ENCODE results near the gene PTPN4. TPM values are rescaled to one million over a fixed set of nuclear protein-coding genes. Genes with fewer than 3 reads are reported as not detected.
A peak's percentile ranks its signal among the peaks of the same experiment; 100 is the strongest.

Gene PTPN4, protein sequence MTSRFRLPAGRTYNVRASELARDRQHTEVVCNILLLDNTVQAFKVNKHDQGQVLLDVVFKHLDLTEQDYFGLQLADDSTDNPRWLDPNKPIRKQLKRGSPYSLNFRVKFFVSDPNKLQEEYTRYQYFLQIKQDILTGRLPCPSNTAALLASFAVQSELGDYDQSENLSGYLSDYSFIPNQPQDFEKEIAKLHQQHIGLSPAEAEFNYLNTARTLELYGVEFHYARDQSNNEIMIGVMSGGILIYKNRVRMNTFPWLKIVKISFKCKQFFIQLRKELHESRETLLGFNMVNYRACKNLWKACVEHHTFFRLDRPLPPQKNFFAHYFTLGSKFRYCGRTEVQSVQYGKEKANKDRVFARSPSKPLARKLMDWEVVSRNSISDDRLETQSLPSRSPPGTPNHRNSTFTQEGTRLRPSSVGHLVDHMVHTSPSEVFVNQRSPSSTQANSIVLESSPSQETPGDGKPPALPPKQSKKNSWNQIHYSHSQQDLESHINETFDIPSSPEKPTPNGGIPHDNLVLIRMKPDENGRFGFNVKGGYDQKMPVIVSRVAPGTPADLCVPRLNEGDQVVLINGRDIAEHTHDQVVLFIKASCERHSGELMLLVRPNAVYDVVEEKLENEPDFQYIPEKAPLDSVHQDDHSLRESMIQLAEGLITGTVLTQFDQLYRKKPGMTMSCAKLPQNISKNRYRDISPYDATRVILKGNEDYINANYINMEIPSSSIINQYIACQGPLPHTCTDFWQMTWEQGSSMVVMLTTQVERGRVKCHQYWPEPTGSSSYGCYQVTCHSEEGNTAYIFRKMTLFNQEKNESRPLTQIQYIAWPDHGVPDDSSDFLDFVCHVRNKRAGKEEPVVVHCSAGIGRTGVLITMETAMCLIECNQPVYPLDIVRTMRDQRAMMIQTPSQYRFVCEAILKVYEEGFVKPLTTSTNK
- 10 to 100 TPM; 28.8 to 56.5 (median 41.1) TPM for total RNA-seq
- 10 to 100 TPM in 1 of 3 donors, 1 to 10 TPM in 2; 5.2 to 18.9 (median 5.4) TPM for polyA plus RNA-seq
- long read RNA-seq, donor 1, result 0 reads
- long read RNA-seq, donor 2, result 0 reads
- long read RNA-seq, donor 3, result 0 reads
- long read RNA-seq, donor 4, full-length matches to known transcripts, result 5 of 9 reads
- long read RNA-seq, donor 4, partial matches to known transcripts, result 1 of 9 reads
- long read RNA-seq, donor 4, other reads (novel, unspliced or antisense), result 3 of 9 reads
- long read RNA-seq, donor 5, full-length matches to known transcripts, result 7 of 13 reads
- long read RNA-seq, donor 5, partial matches to known transcripts, result 0 of 13 reads
- long read RNA-seq, donor 5, other reads (novel, unspliced or antisense), result 6 of 13 reads
- long read RNA-seq, donor 6, partial matches to known transcripts, result 0 of 1 reads
- long read RNA-seq, donor 6, other reads (novel, unspliced or antisense), result 1 of 1 reads
- long read RNA-seq, donor 7, full-length matches to known transcripts, result 2 of 2 reads
- long read RNA-seq, donor 7, partial matches to known transcripts, result 0 of 2 reads
- long read RNA-seq, donor 7, other reads (novel, unspliced or antisense), result 0 of 2 reads
- long read RNA-seq, donor 8, result 0 reads
- long read RNA-seq, donor 9, result 0 reads
- long read RNA-seq, donor 10, result 0 reads

DNA sequence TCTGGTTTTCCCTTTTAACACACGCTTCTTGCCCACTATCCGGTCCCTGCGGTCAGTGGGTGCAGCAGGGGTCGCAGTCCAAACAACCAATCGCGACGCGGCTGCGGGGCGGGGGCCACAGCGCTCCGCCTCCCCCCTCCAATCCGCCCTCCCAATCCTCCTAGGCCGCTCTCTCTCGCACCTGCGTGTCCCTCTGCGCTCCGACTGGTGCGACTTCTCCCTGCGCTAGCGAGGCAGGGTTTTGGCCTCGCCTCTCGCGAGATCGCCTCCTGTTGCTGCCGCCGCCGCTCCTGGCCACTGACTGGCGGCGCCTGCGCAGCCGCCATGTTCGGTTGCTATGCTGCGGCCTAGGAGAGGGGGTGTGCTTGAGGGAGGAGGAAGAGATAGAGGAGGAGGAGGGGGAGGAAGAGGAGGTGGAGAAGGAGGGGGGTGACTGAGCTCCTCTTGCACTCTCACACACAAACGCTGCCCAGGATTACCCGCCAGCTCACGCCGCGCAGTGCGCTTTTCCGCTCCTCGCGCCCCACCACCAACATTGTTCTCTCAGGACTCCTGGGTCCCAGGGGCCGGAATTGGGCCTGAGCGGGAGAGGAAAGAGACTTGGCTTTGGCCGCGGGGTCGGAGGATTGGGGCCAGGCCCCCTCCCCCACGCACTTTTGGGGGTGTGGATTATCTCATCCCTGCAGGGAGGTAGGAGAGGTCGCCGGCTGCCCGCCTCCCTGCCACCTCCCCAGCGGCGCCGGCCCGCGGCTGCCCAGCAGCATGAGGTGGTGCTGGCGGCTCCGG is at the start of gene PTPN4:
TSS of gene PTPN4 (plus strand) at position 472 of the 786 bp plus-strand sequence. CDS start 49,932 bp downstream, outside the sequence.
- WGBS, 4 donors, result 0 to 1% (median 0%) methylated on average over 22 to 59 of the region's 59 CpGs
- H3K27me3 ChIP-seq, result no peaks in the 10 kb centered on the region
- peak; percentile 74 to 96 for TF ChIP-seq POLR2A (IDR thresholded peaks at IDR 0.05)
- TF ChIP-seq, protein P1, sequence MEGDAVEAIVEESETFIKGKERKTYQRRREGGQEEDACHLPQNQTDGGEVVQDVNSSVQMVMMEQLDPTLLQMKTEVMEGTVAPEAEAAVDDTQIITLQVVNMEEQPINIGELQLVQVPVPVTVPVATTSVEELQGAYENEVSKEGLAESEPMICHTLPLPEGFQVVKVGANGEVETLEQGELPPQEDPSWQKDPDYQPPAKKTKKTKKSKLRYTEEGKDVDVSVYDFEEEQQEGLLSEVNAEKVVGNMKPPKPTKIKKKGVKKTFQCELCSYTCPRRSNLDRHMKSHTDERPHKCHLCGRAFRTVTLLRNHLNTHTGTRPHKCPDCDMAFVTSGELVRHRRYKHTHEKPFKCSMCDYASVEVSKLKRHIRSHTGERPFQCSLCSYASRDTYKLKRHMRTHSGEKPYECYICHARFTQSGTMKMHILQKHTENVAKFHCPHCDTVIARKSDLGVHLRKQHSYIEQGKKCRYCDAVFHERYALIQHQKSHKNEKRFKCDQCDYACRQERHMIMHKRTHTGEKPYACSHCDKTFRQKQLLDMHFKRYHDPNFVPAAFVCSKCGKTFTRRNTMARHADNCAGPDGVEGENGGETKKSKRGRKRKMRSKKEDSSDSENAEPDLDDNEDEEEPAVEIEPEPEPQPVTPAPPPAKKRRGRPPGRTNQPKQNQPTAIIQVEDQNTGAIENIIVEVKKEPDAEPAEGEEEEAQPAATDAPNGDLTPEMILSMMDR (IDR thresholded peaks at IDR 0.05), result no peak
- H3K36me3 ChIP-seq (replicated peaks in 1 of 2), result no peaks in the 10 kb centered on the region
- H3K4me1 ChIP-seq (replicated peaks in 1 of 2), result peaks cover 12 to 34% of the 10 kb centered on the region in 2 donors
- H3K9me3 ChIP-seq (replicated peaks in 1 of 3), result no peaks in the 10 kb centered on the region
- intact Hi-C loops (cut with DNase I), result loop anchor here in 1 of 2 donors (10.0 kb wide), 1 partner anchor 65 kb away; no protein-coding TSS in a partner anchor
- peak; percentile 97 to 98 (median 97) for DNase-seq
- H3K27ac ChIP-seq, result peak within 1 kb of the TSS; percentile 89 to 96 (median 95)
- H3K4me3 ChIP-seq, result peak within 1 kb of the TSS; percentile 56 to 96 (median 83)

DNA sequence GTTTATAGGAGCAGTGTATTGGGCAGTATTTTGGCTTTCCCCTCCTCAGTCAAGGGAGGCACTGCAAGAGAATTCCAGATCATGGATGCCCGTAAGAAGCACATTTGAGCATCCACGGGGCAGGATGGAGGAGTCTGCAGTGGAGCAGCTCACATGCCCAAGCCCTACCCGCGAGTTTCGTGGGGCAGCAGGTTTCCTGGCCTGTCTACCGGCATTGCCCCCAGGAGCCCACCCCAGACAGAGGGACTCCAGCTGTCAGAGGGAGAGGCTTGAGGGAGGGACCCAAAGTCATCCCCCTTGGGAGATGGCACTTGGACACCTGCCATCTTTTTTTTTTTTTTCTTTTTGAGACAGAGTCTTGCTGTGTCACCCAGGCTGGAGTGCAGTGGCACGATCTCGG is 49.4 kb upstream of the PTPN4 start:
- no peak overlapping the region for H3K27ac ChIP-seq
- H3K4me3 ChIP-seq, result no peak overlapping the region
- intact Hi-C loops (cut with DNase I), result no loop called here
- H3K4me1 ChIP-seq (replicated peaks in 1 of 2), result no peaks in the 10 kb centered on the region
- H3K9me3 ChIP-seq (replicated peaks in 1 of 3), result no peaks in the 10 kb centered on the region
- H3K27me3 ChIP-seq, result no peaks in the 10 kb centered on the region
- DNase-seq, result no peak
- TF ChIP-seq, protein P1 (IDR thresholded peaks at IDR 0.05), result no peak
- TF ChIP-seq POLR2A (IDR thresholded peaks at IDR 0.05), result no peak
- H3K36me3 ChIP-seq (replicated peaks in 1 of 2), result no peaks in the 10 kb centered on the region
- WGBS, 4 donors, result 83 to 92% (median 87%) methylated on average over 7 to 8 of the region's 8 CpGs

DNA sequence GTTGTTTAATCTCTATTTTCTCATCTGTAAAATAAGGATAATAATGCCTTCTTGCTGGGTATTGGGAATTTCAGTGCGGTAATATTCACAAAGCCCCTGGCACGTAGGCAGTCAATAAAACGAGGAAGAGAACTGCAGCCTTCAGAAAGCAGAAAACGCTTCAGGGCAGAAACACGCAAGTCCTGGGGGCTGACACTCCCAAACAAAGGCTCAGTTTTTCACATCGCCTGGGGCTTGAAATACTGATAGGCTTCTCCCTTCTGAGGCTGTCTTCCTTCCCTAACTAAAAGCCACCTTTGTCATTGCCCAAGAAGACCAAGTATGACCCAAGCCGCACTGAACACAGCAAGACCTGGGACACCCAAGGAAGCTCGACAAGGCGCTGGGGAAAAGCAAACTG is 48.4 kb upstream of the PTPN4 start:
- Histone ChIP-seq H3K9me3 (replicated peaks in 1 of 3) (no peaks in the 10 kb centered on the region), H3K36me3 (replicated peaks in 1 of 2) (no peaks in the 10 kb centered on the region), H3K4me3 (no peak overlapping the region), H3K27ac (no peak overlapping the region), H3K4me1 (replicated peaks in 1 of 2) (no peaks in the 10 kb centered on the region), H3K27me3 (no peaks in the 10 kb centered on the region)
- no peak for TF ChIP-seq POLR2A (IDR thresholded peaks at IDR 0.05)
- TF ChIP-seq, protein P1 (IDR thresholded peaks at IDR 0.05), result no peak
- intact Hi-C loops (cut with DNase I), result no loop called here
- 88 to 92% (median 90%) methylated on average over 9 of the region's 9 CpGs for WGBS, 4 donors
- no peak for DNase-seq

All from adrenal gland (tissue), 19 donors.